Astrocyte (in vitro differentiated cells and primary cell): Measurements from ENCODE around the gene NBEA.

ENCODE experiments used
- EZH2 ChIP-seq: IDR thresholded peaks from 2 replicates; pipeline ENCODE4 v1.6.1; 2012; ENCODE audit warnings: mild to moderate bottlenecking, low read length, inconsistent platforms; ENCODE audit not compliant: insufficient read depth
- TF ChIP-seq, protein P1 (sequence below): IDR thresholded peaks from 2 replicates; pipeline ENCODE4 v1.5.1; 2011; ENCODE audit warnings: low read depth, mild to moderate bottlenecking, inconsistent platforms, low read length, moderate library complexity; ENCODE audit not compliant: insufficient read depth

DNA sequence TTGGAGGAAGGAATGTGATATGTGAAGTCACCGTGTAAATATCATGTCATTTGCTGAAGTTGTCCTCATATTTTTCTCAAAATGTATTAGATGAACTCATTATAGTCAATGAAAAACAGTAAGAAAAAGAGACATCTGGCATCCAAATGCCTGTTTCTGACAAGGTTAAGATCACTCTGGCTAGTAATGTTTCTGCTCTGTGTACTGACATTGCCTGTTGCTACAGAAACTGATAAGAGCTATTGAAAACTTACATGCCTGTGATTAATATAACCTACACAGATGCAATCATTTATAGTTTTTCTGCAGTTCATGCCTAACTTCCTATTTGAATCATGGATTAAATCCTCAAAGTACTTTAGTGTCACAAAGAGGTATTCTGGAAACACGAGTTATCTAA is 249.8 kb downstream of the NBEA start:
- TF ChIP-seq, protein P1, sequence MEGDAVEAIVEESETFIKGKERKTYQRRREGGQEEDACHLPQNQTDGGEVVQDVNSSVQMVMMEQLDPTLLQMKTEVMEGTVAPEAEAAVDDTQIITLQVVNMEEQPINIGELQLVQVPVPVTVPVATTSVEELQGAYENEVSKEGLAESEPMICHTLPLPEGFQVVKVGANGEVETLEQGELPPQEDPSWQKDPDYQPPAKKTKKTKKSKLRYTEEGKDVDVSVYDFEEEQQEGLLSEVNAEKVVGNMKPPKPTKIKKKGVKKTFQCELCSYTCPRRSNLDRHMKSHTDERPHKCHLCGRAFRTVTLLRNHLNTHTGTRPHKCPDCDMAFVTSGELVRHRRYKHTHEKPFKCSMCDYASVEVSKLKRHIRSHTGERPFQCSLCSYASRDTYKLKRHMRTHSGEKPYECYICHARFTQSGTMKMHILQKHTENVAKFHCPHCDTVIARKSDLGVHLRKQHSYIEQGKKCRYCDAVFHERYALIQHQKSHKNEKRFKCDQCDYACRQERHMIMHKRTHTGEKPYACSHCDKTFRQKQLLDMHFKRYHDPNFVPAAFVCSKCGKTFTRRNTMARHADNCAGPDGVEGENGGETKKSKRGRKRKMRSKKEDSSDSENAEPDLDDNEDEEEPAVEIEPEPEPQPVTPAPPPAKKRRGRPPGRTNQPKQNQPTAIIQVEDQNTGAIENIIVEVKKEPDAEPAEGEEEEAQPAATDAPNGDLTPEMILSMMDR = no peak
- no peak for TF ChIP-seq EZH2
